ENCODE measurements around the gene RTP4.

GRCh38 chr3:187367561-187368103 is 553 bp upstream of the RTP4 start:
- TF ChIP-seq CTCF (IDR thresholded peaks at IDR 0.05): no peak
- no peak for TF ChIP-seq POLR2A (IDR thresholded peaks at IDR 0.05)

Data from sigmoid colon (tissue), 3 donors.